GM18909 (cell line): ENCODE data around the gene ANKLE1.
A peak's percentile ranks its signal among the peaks of the same experiment; 100 is the strongest.

Experiments used
- ATAC-seq: cut with Tn5 transposase; IDR thresholded peaks from one replicate; pipeline ENCODE4 v1.9.1; 2021; ENCODE audit warnings: mild to moderate bottlenecking; ENCODE audit not compliant: unreplicated experiment, poor library complexity

The ANKLE1 gene

DNA sequence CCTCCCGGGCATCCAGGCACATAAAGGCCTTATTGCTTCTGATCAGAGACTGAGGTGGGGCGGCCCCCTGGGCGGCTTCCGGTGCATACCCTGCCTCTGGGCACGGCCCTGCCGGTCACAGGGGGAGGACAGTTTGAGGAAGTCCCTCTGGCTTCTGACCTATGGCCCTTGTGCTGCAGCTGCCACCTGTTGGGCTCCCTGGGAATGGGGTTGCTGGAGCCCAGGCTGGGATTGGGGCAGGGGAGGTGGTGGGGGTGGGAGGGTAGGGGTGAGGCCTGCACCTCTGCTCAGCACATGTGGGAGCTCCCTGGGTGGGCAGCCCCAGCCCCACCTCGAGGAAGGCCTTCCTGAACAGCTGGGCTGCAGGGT is 42.2 kb downstream of the ANKLE1 start:
- no peak for ATAC-seq

DNA sequence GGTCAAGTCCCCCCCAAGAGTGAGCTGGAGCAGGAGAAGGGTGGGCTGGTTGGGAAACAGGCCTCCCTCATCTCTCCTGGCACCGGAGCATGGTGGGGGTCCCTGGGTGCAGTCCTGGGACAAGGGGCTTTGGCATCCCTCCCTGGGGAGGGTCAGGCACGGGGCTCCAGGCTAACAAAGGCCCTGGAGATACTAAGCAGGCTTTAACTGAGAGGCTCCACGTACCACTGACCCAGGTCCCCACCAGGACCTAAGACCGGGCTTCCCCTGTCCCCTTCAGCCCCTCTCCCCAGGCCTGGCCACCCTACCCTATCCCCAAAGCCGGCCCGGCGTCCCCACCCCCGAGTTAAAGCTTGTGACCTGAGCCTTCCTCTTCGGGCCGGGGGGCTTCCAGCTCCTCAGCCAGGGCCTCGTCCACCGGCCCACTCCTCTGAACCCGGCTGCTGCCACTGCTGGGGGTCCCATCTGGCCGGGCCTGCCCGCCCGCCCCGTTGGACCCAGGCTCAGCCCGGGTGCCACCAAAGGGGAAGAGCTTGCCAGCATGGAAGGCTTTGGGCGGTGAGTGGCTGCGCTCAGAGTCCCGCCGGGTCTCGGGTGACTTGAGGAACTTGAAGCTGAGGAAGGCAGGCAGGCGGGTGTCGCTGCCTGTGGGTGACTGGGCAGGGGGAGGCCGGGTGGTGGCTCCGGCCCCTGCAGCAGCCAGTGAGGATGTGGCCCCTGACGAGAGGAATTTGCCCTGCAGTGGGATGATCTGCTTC is 42.8 kb downstream of the ANKLE1 start:
- ATAC-seq = no peak

DNA sequence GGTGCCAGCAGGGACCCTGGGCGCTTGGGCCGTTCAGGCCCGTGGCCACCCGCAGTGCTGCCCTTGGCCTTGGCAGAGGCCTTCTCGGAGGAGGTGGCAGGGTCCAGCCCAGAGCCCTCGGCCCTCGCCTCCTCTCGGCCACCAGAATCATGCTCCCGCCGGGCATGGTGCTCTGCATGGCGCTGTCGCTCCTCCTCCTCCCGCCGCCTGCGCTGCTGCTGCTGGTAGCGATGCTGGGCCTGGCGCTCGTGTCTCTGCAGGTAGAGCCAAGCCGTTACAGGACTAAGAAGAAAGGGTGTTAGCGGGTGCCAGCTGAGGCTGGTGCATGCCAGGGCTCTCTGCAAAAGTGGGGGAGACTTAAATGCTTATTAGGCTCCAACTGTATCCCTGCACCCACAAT is 43.4 kb downstream of the ANKLE1 start:
- no peak for ATAC-seq

DNA sequence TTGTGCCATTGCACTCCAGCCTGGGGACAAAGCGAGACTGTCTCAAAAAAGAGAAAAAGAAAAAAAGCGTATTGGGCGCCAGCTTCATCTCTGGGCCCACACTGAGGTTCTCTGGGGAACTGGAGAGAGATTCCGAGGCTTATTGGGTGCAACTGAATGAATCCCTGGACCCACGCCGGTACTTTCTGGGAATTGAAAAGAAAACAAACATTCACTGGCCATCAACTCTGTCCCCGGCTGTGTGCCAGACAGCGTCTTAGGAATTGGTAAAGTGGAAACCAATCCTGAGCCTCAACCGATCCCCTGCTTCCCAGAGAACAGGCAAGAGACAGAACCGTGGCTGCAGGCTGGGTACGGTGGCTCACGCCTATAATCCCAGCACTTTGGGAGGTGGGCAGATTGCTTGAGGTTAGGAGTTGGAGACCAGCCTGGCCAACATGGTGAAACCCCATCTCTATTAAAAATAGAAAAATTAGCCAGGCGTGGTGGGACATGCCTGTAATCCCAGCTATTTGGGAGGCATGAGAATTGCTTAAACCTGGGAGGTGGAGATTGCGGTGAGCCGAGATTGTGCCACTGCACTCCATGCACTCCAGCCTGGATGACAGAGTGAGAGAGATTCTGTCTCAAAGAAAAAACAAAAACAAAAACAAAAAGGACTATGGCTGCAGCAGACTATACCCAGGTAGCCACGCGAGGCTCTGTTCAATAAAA is 44.3 kb downstream of the ANKLE1 start:
- no peak for ATAC-seq

DNA sequence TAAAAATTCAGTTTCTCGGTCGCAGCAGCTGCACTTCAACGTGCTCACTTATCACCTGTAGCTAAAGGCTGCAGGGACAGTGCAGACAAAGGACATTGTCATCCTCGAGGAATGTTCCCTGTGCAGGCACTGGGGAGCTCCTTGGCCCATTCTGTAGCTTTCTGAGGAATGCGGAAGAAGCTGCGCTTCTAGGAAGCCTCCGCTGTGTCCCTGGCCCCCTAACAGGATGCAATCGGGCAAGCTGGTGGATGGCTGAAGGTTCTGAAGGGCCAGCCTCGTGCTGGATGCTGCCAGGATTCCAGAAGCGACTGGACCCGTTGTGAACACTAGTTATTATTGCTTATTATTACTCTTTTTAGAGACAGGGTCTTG is 44.9 kb downstream of the ANKLE1 start:
- ATAC-seq = no peak

DNA sequence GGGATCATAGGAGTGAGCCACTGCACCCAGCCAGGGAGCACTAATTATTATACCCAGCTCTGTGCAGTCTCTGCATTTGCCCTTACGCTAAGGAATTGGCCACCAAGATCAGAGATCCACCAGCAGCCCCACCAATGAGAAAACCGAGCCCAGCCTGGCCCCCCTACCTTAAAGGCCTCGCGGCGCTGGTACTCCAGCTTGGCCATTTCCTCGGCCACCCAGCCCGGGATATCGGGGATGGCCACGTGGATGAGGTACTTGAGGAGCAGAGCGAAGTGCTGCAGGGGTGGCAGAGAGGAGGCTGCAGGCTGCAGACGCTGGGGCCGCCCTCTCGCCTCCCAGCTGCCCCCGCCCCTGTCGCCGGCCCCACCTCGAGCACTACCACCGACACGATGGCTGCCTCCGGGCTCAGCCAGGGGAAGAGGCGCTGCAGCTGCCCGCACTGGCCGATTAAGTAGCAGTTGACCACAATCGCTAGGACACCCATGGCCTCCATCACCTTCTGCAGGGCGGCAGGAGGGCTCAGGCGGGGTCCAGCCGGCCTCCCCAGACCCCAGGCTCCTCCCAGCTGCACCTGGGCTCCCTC is 45.5 kb downstream of the ANKLE1 start:
- no peak for ATAC-seq

DNA sequence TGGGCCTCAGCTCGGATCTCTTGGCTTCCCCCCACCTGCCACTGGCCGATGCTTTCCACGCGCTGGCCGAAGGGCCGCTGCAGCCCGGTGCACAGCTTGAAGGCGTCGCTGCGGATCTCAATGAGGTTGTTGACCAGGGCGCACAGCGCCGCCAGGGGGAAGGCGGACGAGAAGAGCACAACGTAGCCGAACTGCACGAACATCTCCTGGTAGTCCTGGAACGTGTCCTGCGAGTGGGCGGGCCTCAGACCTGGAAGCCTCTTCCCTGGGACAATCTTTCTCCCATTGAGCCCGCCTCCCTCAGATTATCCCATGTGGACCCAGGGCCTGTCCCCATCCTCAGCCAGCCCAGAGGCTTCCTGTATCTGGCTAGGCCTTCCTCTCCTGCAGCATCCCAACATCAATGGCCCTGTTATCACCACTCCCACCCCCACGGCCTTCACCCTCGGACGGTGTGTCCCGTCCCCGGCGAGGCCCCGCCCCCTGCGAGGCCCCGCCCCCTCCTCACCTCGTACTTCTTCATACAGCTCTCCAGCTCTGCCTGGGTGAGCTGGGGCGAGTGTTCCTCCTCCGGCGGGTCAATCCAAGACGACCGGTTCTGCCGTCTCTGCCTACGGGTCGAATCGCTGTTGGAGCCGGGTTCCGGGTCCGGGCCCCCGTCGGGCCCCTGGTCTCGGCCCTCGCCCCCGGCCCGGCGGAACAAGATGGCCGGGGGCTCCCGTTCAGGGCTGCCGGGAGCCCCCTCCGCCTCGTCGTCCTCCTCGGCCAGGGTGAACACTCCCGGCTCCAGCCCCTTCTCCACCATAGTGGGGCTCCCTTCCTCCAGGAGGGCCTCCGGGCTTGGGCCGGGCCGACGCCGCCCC is 46.2 kb downstream of the ANKLE1 start:
- no peak for ATAC-seq

DNA sequence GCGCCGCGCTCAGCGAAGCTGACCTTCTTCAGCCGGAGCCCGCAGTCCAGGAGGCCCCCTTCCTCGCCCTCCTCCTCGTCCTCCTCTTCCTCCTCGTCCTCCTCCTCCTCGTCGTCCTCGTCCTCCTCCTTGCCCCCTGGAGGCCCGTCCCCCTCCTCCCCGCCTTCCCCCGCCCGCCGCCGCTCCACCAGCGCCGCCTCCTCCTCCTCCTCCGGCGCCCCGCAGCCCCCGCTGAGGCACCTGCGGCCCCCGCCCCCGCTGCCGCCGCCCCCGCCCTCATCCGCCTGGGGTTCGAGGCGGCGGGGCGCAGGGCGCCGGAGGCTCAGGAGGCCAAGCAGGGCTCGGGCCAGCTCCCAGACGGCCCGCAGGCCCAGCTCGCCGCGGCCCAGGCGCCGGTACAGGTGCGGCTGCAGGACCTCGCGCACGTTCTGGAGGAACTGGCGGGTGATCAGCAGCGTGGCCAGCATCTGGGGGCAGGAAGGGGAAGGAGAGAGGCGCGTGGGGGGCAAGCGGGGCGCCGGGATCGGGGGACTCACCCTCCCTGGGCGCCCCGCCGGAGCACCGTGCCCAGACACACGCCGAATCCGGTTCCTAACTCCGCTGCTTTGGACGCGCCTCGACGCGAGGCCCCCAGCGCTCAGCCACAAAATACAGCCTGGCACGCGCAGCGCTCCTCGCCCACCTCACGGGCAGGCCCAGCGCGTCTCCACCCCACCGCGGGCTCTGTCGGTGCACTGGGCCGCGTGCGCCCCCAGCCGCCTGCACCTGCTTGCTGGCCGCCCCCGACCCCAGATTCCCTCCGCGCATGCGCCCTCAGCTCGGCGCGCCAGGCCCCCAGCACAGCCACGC is 47.0 kb downstream of the ANKLE1 start:
- ATAC-seq = no peak

DNA sequence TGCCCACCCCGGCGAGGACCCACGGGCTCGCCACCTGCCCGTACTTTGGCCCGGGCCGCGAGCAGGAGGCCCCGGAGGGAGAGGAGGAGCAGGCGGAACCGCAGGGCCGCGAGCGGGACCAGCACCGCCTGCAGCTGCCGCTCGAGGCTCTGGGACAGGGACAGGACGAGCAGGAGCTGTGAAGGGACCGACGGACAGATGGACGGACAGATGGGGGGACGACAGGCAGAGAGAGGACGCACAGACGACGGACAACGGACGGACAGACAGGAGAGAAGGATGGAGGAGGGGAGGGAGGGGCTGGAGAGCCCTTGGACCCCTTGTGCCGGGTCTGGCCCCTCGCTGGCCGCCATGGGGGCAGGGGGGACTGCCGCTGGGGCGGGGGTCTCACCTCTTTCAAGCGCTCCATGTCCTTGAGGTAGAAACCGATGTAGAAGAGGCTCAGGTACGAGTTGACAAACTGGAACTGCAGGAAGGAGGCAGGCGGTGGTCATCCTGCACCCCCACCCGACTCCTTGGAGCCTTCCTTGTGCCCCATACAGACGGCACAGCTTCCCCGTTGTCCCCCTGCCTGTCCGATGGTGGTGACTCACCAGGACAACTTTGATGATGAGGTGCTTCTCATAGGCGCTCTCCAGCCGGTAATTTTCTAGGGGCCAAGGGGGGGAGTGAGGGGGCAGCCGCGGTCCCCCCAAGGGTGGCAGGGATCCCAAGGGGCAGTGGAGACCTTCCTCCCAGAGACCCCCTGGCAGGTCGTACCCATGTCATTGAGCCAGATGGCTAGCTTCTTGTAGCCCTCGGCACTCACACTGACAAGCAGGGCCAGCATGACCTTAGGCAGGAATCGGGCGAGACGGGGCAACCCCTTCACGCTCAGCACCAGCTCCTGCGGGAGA is 47.9 kb downstream of the ANKLE1 start:
- ATAC-seq = no peak

DNA sequence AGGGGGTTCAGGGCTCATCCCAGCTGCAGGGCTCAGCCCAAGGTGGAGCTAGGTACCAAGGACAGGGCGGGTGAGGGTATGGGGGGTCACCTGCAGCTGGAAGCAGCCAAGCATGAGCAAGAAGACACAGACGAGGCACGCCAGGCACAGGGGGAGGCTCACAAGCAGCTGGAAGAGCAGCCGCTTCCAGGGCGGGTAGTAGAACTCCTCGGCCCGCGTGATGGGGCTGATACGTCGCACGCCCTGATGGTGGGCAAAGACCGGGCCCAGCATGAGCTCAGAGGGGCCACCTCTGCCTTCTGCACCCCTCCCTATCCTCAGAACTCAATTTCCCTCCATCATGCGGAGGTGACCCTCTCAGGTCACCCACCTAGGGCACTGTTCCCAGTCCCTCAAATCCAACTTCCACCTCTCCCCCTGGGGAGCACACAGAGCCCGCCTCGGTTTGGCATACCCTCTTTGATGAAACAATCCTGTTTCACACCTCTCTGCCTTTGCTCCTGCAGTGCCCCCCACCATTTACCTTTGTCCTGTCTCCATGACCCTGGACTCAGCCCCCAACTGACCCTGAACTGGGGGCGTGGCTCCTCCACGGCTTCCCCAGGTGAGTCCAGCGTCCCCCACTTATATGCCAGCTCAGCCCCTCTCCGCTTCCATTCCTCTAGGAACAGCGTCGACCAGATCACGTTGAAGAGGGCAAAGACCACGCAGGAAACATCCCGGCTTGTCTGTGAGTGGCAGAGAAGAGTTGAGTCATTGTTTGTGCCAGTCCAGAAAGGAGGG is 48.8 kb downstream of the ANKLE1 start:
- ATAC-seq = no peak

DNA sequence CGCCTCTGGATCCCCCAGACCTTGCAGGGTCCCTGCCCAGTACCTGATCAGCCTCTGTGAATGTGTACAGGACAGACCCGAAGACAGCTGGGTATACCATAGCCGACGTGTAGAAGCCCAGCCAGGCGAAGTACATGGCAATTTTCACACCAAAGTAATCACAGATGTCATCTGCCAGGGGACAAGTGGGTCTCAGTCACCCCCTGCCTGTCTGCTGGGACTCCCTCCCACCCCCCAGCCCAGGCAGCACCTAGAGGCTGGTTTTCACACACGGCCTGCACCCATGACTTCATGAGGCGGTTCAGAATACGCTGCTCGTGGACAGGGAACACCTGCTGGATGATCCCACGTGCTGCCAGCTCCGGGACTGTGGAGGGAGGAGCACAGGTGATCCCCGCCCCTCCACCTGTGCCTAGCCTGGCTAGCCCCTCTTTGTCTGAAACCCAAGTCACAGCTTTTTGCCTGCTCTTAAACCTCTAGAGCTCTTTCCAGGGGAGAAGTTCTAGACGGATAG is 49.4 kb downstream of the ANKLE1 start:
- ATAC-seq = no peak

DNA sequence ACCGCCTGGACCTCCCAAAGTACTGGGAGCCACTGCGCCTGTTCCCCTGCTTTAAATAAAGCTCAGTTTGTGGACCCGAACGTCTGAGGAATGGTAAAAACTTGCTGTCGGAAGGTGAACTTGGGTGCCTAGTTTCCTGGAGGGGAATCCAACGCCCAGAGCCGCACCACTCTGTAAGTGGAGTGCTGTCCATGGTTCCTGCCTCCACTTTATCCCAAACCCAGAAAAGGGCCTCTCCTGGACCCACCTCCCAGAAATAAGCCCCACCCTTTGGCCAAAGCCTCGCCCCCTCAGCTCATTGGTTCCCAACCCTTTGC is 50.6 kb downstream of the ANKLE1 start:
- ATAC-seq = no peak

DNA sequence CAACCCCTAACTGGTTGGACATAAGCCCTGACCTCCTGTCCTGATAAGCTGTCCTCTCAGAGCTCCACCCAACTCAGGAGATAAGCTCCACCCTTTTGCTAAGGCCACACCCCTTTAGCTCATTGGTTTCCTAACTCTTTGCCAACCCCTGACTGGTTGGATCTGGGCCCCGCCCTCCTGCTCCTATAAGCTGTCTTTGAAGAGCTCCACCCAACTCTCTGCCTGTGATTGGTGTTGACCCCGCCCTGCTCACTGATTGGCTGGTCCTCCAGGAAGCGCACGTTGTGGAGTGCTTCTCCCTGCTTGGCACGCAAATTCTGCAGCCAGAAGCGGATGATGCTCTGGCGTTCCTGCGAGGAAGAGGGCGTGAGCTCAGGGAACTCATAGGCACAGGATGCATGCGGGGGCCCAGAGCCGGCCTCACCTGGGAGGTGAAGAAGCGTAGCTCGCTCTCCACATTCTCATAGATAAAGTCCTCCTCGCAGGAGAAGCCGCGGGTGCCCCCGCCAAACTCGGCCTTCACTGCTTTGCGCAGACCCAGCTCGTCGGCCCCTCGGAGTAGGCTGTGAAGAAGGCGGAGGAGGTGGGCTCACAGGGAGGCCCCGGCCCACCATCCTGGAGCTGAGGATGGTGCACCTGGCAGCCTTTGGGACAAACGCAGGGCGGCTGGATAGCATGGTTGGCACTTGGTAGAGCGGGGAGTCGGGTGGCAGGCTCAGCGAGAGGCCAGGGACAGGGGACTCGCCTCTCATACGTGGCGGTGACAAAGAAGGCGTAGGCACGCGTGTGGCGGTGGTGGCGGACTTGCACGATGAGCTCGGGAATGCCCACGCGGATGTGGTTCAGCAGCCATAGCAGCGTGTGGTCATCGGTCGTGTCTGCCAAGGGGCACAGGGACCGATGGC is 51.2 kb downstream of the ANKLE1 start:
- no peak for ATAC-seq

DNA sequence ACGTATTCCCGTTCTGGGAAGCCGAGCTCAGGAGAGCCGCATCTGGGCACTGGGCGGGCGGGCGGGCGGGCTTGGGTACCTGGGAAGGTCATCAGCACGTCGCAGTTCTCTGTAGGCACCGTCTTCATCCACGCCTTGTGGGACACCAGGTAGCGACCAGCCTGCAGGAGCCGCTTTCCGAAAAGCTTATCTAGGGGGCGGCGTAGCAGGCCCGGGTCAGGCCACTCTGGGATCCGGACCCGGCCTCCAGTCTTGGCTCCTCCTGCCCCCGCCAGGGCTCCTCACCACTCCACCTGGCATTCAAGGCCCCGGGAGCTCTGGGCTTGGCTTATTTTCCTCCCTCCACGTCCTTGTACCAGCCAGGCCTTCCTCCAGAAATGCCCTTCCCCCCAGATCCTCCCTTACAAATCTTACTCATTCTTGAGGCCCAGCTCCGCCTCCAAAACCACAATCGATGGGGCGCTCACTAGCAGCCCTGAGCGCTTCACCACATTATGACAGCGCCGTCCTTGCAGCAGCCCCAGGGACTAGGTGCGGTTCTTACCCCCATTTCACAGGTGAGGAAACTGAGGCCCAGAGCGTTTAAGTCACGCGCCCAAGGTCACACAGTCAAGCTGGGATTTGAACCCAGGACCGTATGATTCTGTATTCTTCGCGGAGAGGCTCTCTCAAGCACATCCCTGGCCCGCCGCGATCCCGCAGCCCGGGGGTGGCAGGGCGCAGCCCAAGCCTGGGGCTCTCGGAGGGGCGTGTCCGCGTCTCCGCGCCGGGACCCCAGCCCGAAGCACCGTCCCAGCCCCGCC is 52.1 kb downstream of the ANKLE1 start:
- no peak for ATAC-seq

DNA sequence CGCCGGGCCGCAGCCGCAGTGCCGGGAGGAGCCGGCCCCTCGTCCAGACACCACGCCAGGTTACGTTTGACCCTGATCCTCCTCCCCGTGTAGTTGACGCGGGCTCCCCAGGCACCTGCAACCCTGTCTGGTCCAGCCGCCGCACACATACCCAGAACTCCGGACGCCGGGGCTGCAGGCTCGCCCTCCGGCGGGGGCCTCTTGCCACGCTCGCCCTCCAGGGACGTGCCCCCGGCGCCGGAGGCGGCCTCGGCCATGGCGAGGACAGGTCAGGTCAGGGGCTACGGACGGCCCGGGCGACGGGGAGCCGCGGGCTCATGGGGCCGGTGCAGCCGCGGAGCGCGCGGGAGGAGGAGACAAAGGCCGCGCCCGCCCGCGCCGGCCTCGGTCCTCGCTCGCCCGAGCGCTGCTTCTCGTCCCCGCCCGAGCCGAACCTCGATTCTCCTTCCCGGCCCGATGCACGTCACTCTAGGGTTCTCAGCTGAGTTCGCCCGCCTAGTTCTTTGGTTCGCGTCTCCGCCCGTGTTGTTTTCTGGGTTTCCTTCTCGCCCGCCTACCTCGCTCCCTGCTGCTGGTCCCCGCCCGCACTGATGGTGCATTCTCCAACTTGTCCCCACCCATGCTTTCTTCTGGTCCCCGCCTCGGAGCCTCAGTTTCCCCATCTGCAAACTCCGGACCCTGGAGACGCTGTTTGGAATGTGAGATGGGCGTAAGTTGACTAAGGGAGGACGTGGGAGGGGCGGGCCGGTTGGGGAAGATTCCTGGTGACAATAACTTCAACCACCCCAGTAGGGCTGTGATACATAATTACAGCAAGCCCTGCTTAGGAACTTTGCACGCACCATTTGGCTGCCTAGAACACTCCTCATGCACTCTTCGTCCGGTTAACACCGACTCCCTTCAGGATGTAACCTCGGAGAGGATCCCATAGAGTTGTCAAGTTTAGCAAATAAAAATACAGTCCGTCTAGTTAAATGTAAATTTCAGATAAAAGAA is 53.0 kb downstream of the ANKLE1 start, which contains the start of gene ANO8:
Gene ANO8 (minus strand): TSS at position 442 of the 996 bp plus-strand sequence. CDS start 185 bp downstream, at position 257.
- ATAC-seq = peak; percentile 59
